Ascending aorta (tissue), 1 donor: ENCODE measurements around the gene MMP27. TPM values are rescaled to one million over a fixed set of nuclear protein-coding genes. Genes with fewer than 3 reads are reported as not detected.

Source experiments
- total RNA-seq: library from RNA; depleted of rRNA; stranded (reverse); fragments of >200 nt; gene quantifications from one replicate; pipeline ENCODE4 v1.1.0, GENCODE V29; 2016

MMP27 gene
- total RNA-seq, 1 donor from 2014 or later, result not detected

Other genes starting within 250 kb of the MMP27 start
- gene MMP7, start 175.0 kb downstream of the MMP27 start, total RNA-seq, result not detected
- not detected for gene MMP20, start 80.4 kb downstream of the MMP27 start, total RNA-seq
- gene MMP8, start 19.2 kb upstream of the MMP27 start, total RNA-seq, result not detected
- not detected for gene MMP10, start 74.9 kb upstream of the MMP27 start, total RNA-seq
- gene MMP1, start 92.4 kb upstream of the MMP27 start, total RNA-seq, result not detected
- not detected for gene MMP3, start 137.8 kb upstream of the MMP27 start, total RNA-seq
- gene MMP12, start 169.2 kb upstream of the MMP27 start, total RNA-seq, result not detected
- gene MMP13, start 250.0 kb upstream of the MMP27 start, total RNA-seq, result not detected